ENCODE measurements around the gene PAQR4. TPM values are rescaled to one million over a fixed set of nuclear protein-coding genes. Genes with fewer than 3 reads are reported as not detected.

The PAQR4 gene
- total and polyA plus RNA-seq, 10 of the 15 experiments (the other 5 are each of a cell fraction or from before 2014, with no cell fraction given), result 0.39 to 31.8 (median 13.5) TPM

DNA sequence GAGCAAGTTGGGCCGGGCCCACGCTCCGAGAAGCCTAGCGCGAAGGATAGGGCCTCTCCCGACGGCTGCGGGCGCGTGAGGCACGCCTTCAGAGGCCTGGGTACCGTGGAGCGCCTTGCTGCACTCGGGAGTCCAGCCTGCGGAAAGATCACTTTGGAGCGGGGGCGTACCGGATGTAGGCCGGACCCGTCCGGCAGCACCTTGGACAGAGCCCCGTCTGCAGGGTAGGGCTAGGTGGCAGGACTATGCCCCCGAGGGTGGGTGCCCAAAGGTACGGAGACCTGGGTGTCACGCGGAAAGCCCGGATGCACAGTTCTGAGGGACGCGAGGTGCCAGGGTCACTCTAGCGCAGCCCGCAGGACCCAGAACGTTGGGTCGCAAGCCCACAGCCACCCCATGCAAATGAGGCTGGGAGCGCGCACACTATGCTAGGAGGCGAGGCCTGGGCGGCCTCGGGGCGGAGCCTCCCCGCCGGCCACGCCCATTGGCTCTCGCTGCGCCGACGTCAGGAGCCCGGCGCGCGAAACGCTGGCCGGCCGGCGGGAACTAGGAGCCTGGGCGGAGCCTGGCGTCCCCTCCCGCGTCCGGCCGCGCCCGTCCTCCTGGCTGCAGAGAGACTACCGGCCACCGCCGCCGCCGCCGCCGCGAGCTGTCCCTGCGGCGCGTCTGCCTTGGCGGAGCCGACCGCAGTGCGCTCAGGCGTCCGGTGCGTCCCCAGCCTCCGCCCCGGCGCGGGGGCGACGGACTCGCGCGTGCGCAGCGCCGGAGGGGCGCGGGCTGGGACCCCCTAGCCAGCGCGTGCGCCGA, at the start of gene PAQR4 (continued):
- TF ChIP-seq RUNX3 (IDR thresholded peaks at IDR 0.05; ENCODE audit: low read length) (peak; percentile 33; the same call in 1 of the 2 replicates), STAT3 (IDR thresholded peaks at IDR 0.05; ENCODE audit: low read depth, low read length) (no peak), BCL11A (IDR thresholded peaks at IDR 0.05; ENCODE audit: low read depth, low read length) (no peak), ZNF207 (IDR thresholded peaks at IDR 0.05; ENCODE audit: borderline replicate concordance) (0 out of 2 replicates have a peak, but pooled peaks have one; percentile 47), ZNF217 (IDR thresholded peaks at IDR 0.05) (0 out of 2 replicates have a peak, but pooled peaks have one; percentile 21), BHLHE40 (IDR thresholded peaks at IDR 0.05; ENCODE audit: borderline replicate concordance in 1 of 2, low read depth in 2 of 2, low read length in 1 of 2) (peak in 1 of 2 experiments; percentile 55; a peak in 1 of 4 replicates), SMARCA5 (IDR thresholded peaks at IDR 0.05) (peak; percentile 25; the same call in 1 of the 2 replicates), NR2F1 (conservative IDR thresholded peaks at IDR 0.05) (peak; percentile 73; the same call in 1 of the 2 replicates), PML (IDR thresholded peaks at IDR 0.05; ENCODE audit: low read length) (no peak), CREM (IDR thresholded peaks at IDR 0.05; ENCODE audit: low read depth) (peak; percentile 50), POLR2AphosphoS2 (IDR thresholded peaks at IDR 0.05; ENCODE audit: low read depth, low read length) (0 out of 2 replicates have a peak, but pooled peaks have one; percentile 44), SREBF2 (IDR thresholded peaks at IDR 0.05; ENCODE audit: low read length) (no peak), KLF5 (IDR thresholded peaks at IDR 0.05; ENCODE audit: partially characterized antibody) (peak; percentile 25), SIN3A (IDR thresholded peaks at IDR 0.05; ENCODE audit: low read depth, low read length) (peak; percentile 96), CBFB (IDR thresholded peaks at IDR 0.05; ENCODE audit: low read depth) (peak; percentile 43; the same call in 1 of the 2 replicates), NRF1 (conservative IDR thresholded peaks at IDR 0.05; ENCODE audit: low read depth, low read length) (peak; percentile 21; the same call in 1 of the 2 replicates), RCOR1 (conservative IDR thresholded peaks at IDR 0.05; ENCODE audit: low read depth, low read length) (peak; percentile 90; the same call in 1 of the 2 replicates), CREB1 (IDR thresholded peaks at IDR 0.05; ENCODE audit: low read depth) (peak; percentile 71)
- TF ChIP-seq, protein P1, sequence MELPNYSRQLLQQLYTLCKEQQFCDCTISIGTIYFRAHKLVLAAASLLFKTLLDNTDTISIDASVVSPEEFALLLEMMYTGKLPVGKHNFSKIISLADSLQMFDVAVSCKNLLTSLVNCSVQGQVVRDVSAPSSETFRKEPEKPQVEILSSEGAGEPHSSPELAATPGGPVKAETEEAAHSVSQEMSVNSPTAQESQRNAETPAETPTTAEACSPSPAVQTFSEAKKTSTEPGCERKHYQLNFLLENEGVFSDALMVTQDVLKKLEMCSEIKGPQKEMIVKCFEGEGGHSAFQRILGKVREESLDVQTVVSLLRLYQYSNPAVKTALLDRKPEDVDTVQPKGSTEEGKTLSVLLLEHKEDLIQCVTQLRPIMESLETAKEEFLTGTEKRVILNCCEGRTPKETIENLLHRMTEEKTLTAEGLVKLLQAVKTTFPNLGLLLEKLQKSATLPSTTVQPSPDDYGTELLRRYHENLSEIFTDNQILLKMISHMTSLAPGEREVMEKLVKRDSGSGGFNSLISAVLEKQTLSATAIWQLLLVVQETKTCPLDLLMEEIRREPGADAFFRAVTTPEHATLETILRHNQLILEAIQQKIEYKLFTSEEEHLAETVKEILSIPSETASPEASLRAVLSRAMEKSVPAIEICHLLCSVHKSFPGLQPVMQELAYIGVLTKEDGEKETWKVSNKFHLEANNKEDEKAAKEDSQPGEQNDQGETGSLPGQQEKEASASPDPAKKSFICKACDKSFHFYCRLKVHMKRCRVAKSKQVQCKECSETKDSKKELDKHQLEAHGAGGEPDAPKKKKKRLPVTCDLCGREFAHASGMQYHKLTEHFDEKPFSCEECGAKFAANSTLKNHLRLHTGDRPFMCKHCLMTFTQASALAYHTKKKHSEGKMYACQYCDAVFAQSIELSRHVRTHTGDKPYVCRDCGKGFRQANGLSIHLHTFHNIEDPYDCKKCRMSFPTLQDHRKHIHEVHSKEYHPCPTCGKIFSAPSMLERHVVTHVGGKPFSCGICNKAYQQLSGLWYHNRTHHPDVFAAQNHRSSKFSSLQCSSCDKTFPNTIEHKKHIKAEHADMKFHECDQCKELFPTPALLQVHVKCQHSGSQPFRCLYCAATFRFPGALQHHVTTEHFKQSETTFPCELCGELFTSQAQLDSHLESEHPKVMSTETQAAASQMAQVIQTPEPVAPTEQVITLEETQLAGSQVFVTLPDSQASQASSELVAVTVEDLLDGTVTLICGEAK (IDR thresholded peaks at IDR 0.05; ENCODE audit: borderline replicate concordance), result peak; percentile 79
- TF ChIP-seq, protein P2, sequence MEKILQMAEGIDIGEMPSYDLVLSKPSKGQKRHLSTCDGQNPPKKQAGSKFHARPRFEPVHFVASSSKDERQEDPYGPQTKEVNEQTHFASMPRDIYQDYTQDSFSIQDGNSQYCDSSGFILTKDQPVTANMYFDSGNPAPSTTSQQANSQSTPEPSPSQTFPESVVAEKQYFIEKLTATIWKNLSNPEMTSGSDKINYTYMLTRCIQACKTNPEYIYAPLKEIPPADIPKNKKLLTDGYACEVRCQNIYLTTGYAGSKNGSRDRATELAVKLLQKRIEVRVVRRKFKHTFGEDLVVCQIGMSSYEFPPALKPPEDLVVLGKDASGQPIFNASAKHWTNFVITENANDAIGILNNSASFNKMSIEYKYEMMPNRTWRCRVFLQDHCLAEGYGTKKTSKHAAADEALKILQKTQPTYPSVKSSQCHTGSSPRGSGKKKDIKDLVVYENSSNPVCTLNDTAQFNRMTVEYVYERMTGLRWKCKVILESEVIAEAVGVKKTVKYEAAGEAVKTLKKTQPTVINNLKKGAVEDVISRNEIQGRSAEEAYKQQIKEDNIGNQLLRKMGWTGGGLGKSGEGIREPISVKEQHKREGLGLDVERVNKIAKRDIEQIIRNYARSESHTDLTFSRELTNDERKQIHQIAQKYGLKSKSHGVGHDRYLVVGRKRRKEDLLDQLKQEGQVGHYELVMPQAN (conservative IDR thresholded peaks at IDR 0.05), result peak; percentile 98
- TF ChIP-seq, protein P3, sequence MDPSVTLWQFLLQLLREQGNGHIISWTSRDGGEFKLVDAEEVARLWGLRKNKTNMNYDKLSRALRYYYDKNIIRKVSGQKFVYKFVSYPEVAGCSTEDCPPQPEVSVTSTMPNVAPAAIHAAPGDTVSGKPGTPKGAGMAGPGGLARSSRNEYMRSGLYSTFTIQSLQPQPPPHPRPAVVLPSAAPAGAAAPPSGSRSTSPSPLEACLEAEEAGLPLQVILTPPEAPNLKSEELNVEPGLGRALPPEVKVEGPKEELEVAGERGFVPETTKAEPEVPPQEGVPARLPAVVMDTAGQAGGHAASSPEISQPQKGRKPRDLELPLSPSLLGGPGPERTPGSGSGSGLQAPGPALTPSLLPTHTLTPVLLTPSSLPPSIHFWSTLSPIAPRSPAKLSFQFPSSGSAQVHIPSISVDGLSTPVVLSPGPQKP (IDR thresholded peaks at IDR 0.05; ENCODE audit: low read depth, low read length), result 0 out of 2 replicates have a peak, but pooled peaks have one; percentile 32
- TF ChIP-seq, protein P4, sequence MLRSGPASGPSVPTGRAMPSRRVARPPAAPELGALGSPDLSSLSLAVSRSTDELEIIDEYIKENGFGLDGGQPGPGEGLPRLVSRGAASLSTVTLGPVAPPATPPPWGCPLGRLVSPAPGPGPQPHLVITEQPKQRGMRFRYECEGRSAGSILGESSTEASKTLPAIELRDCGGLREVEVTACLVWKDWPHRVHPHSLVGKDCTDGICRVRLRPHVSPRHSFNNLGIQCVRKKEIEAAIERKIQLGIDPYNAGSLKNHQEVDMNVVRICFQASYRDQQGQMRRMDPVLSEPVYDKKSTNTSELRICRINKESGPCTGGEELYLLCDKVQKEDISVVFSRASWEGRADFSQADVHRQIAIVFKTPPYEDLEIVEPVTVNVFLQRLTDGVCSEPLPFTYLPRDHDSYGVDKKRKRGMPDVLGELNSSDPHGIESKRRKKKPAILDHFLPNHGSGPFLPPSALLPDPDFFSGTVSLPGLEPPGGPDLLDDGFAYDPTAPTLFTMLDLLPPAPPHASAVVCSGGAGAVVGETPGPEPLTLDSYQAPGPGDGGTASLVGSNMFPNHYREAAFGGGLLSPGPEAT (IDR thresholded peaks at IDR 0.05; ENCODE audit: low read depth), result peak; percentile 48; the same call in 1 of the 2 replicates
